Pons (tissue), 1 donor: Measurements from ENCODE around the gene CAP2.
"Not testable (repeated sequence)": the region's sequence is repeated elsewhere in the genome, so short reads cannot be mapped to it uniquely, and the experiment has no call there.

Source experiments
- DNase-seq: peaks from one replicate; pipeline ENCODE4 v3.0.0-alpha.2; 2016; ENCODE audit warnings: low spot score

CAP2 gene

DNA sequence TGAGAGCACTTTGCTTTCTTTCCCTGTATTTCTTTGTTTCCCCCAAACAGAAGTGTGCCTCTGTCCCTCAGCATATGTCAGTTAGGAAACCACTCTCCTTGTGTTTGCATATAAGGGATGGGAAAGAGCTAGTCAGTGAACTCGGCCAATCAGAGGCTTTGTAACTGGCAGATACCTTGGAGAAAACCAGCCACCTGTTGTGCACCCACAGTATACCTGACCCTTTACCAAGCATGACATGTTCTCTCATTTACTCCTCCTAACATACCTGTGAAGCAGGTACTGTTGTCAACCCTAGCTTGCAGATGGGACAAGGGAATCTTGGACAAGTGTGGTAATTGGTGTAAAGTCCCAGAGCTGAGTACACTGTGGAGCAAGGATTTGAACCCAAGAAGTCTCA, 110.6 kb downstream of the CAP2 start:
- DNase-seq: no peak

DNA sequence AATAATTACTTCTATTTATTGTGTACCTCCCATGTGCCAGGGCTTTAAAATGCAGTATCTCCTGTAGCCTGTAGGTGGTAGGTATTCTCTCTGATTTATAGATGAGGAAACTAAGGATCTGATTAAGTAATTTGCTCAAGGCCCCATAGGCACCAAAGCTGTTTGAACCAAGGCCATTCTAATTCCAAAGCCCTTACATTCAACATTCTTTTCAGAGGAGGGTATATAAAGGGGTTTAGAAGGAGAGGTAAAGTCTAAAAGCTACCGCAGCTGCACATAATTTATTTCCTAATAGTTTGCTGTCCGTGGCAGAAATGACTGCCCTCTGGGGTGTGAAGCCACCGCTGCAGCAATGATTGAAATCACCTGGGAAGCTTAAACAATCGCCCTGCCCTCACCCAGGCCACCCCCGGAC, 111.7 kb downstream of the CAP2 start:
- DNase-seq: no peak

- no peak for DNase-seq
These were observed 112.4 kb downstream of the CAP2 start for GRCh38 chr6:17505767-17506280.

GRCh38 chr6:17506531-17506930, 113.1 kb downstream of the CAP2 start:
- DNase-seq: no peak

DNA sequence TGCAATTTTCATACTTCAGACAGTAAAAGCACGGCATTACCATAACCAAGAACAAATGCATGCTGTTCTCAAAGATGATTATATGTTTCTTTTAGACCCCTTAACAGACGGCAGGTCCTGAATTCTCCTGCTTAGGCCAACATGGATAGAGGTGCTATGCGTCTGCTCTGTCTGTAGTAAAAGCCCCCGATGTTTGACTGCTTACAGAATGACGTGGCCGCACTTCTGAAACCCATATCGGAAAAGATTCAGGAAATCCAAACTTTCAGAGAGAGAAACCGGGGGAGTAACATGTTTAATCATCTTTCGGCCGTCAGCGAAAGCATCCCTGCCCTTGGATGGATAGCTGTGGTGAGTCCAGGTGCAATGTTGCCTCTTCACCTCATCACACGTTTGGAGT, 113.6 kb downstream of the CAP2 start:
- no peak for DNase-seq

DNA sequence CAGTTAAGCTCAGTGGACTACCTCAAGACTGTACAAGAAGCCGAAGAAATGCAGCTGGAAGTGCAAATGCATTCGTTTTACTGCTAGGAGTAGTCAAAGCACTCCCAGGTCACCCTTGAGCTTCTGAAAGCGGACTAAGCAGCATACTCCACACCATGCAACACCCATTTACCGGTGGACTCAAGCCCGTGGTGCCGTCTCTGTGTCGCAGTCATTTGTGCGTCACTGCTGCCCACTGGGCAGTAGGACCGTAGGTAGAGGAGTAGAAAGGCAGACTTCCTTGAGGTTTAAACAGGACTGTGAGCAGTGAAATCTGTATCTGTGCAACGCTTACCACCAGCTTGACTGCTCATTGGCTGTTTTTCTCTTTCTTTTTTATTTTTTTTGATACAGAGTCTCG, 117.7 kb downstream of the CAP2 start:
- DNase-seq: no peak

DNA sequence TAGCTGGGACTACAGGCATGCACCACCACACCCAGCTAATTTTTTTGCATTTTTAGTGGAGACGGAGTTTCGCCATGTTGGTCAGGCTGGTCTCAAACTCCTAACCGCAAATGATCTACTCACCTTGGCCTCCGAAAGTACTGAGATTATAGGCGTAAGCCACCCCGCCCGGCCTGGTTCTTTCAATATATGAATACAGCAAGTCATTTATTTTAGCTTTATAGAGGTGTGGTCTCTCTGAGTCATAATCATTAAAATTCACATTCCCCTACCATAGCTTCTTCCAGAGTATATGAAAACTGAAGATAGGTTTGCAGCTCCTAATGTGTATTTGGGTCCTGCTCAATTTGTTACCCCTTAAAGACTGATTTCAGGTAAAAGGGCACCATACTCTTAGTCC, 118.2 kb downstream of the CAP2 start:
- no peak for DNase-seq

DNA sequence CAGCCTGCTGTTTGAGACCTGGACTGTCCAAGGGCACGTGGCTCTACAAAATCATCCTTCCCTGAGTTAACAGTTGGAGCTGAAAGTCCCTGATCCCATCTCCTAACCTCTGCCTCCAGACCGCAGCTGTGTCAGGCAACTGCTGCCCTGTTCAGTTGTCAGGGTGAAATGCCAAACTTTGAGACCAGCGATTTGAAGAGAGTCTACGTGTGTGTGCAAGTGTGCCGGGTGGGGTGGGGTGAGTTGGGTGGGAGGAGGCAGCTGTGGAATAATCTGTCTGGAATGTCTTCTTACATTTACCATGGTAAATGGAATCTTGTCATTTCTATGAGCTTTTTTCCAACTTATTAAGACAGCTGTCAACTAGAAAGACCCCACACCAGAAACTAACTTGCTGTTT, 125.7 kb downstream of the CAP2 start:
- no peak for DNase-seq

- DNase-seq: no peak
These were observed 132.2 kb downstream of the CAP2 start for GRCh38 chr6:17525637-17526036.

DNA sequence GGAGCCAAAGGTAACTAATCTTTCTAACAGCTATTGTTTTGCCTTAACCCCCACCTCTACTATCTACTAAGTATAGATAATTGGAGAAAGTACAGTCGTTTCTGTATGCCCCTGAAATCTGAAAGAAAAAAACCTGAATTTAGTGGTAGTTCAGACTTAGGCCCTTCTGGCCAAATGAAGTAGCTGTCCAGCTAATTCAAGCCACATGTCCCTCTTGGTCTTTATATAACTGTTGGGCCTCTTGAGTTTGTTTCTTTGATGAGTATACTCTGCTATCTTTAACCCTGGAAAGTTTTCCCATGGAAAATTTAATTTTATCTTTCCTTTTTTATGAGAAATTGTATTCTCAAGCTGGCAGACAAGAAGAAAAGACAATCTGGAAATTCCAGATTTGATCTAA, 133.7 kb downstream of the CAP2 start:
- DNase-seq: no peak

- no peak for DNase-seq
These were observed 137.0 kb downstream of the CAP2 start for GRCh38 chr6:17530321-17530835.

DNA sequence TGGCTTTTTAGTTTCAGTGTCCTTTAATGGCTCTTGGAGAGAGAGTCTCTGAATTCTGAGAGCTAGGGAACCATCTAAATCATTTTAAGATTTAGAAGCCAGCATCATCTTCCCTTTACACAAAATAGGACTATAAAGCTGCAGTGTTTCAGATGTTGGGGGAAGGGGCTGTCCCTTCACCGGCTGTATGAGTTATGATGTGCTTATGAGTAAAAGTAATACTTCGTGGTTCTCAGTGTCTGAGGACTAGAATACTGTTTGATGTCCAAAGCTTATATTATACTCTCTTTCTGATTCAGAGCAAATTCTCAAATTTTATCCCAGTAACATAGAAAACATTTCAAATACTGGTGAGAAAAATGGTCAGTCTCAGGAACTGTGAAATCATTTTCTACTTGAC, 143.2 kb downstream of the CAP2 start:
- no peak for DNase-seq

GRCh38 chr6:17542243-17542642, 148.8 kb downstream of the CAP2 start:
- DNase-seq: no peak

DNA sequence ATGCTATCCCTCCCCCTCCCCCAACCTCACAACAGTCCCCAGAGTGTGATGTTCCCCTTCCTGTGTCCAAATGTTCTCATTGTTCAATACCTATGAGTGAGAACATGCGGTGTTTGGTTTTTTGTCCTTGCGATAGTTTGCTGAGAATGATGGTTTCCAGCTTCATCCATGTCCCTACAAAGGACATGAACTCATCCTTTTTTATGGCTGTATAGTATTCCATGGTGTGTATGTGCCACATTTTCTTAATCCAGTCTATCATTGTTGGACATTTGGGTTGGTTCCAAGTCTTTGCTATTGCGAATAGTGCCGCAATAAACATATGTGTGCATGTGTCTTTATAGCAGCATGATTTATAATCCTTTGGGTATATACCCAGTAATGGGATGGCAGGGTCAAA, 152.3 kb downstream of the CAP2 start:
- not testable (repeated sequence) for DNase-seq

DNA sequence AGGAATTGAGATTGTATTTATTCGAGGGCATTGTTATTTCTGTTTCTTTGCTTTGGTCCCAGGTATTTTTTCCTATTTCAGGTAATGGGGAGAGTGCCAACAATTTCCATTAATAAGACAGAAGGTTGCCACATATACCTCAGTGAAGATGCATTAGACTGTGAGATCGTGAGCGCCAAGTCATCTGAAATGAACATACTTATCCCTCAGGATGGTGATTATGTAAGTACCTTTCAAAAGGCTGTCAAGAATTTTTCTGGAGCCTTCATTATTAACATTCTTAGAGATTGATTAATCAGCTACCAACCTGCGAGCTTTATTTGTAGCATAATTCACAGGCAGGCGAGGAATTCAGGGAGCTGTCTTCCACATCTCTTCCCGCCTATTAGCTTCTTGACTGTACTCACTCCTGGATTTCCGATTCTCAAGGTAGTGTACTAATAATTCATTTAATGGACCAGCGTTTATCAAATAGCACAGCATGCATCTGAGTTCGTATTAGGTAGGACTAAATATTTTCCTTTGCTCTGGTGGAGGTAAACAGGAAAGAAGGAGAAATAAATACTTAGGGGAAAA, 158.1 kb downstream of the CAP2 start:
- no peak for DNase-seq

- no peak for DNase-seq
These were observed 159.5 kb downstream of the CAP2 start for GRCh38 chr6:17552861-17553260.

DNA sequence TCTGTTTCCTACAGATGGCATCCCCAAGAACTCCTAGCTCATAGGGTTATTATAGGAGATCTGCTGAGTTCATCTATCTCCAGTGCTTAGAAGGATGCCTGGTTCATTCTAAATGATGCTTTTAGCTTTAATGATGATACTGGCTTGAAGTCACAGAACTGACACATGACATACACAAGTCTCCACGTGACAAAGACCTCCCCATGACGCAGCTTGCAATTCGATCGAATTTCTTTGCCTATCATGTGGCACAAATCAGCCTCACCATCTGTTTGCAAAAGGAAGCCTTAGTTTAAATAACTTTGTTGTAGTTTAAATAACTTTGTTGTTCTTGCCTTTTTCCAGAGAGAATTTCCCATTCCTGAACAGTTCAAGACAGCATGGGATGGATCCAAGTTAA, 162.6 kb downstream of the CAP2 start:
- DNase-seq: no peak

- no peak for DNase-seq
These were observed 169.2 kb downstream of the CAP2 start for GRCh38 chr6:17562636-17563035.

GRCh38 chr6:17565399-17565798, 172.0 kb downstream of the CAP2 start:
- no peak for DNase-seq

- no peak for DNase-seq
These were observed 181.6 kb downstream of the CAP2 start for GRCh38 chr6:17574866-17575560.

DNA sequence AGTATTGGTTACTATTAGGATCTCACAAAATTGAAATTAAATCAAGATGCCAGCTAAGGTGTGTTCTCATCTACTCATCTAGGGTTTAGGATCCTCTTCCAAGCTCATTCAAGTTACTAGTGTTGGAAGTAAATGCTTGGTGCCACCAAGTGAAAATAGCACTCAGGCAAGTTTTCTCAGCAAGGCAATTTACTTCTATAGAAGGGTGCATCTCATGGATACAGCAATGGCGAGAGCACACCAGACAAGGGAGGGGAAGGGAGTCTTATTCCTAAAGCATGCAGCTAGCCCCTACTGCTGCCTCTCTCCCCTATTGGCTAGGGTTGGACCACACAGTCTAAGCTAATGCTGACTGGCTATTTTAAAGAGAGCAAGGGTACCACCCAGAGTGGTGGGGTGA, 183.7 kb downstream of the CAP2 start:
- DNase-seq: no peak

GRCh38 chr6:17580518-17581048, 187.2 kb downstream of the CAP2 start:
- DNase-seq: no peak

DNA sequence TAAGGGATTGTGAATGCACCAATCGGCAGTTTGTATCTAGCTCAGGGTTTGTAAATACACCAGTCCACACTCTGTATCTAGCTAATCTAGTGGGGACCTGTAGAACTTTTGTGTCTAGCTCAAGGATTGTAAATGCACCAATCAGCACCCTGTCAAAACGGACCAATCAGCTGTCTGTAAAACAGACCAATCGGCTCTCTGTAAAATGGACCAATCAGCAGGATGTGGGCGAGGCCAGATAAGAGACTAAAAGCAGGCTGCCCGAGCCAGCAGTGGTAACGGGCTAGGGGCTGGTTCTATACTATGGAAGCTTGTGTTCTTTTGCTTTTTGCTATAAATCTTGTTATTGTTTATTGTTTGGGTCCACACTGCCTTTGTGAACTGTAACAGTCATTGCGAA, 187.9 kb downstream of the CAP2 start:
- DNase-seq: not testable (repeated sequence)
